Retinal pigment epithelial cell (primary cell): Measurements from ENCODE around the gene SSH2.

Experiments
- DNase-seq: peaks from one replicate; pipeline ENCODE4 v3.0.0-alpha.2; 2010; ENCODE audit warnings: low read depth
- H3K4me3 ChIP-seq: 2 replicates; pipeline ENCODE4 v1.5.1; 2011; ENCODE audit warnings: mild to moderate bottlenecking, low read length, control low read depth, moderate library complexity
- TF ChIP-seq, protein P1 (sequence below): conservative IDR thresholded peaks from 2 replicates; pipeline ENCODE4 v1.5.1; 2011; ENCODE audit warnings: low read depth, low read length, control low read depth, inconsistent platforms

Gene SSH2

DNA sequence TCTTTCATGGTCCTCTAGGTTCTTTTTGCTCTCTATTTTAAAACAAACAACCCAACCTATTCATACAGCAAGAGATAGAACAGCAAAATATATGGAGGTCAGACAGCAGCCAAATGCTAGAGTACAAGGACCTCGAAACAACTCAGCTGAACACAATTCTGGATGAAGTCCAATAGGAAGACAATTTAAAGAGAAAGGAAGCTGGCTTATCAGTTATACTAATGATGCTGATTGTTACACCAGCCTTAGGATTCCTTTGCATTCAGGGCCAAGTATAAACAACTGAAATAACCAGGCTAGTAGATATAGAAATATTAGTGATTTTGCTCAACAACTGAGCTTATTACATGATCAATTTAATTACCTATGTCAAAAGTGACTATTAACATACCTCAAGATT lies 2.5 kb downstream of the SSH2 start:
- H3K4me3 ChIP-seq = no peak overlapping the region
- DNase-seq = no peak
- TF ChIP-seq, protein P1, sequence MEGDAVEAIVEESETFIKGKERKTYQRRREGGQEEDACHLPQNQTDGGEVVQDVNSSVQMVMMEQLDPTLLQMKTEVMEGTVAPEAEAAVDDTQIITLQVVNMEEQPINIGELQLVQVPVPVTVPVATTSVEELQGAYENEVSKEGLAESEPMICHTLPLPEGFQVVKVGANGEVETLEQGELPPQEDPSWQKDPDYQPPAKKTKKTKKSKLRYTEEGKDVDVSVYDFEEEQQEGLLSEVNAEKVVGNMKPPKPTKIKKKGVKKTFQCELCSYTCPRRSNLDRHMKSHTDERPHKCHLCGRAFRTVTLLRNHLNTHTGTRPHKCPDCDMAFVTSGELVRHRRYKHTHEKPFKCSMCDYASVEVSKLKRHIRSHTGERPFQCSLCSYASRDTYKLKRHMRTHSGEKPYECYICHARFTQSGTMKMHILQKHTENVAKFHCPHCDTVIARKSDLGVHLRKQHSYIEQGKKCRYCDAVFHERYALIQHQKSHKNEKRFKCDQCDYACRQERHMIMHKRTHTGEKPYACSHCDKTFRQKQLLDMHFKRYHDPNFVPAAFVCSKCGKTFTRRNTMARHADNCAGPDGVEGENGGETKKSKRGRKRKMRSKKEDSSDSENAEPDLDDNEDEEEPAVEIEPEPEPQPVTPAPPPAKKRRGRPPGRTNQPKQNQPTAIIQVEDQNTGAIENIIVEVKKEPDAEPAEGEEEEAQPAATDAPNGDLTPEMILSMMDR = no peak

DNA sequence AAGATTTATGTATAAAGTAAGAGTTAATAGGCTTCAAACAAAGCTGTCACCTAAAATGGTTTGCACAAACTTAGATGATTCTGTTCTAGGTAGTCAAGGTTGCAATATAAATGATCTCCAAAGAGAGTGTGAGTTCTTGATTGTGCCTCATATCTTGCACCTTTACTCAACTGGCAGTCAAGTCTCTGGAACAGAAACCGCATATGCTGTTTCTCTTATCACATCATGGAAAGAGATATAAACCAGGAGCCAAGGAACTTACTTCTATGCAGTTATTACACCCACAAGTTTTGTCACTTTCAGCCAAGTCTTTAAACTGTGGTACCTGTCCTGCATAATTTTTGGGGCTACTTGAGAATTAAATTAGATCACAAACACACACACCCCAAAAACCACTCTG lies 5.2 kb downstream of the SSH2 start:
- no peak for DNase-seq
- TF ChIP-seq, protein P1 = no peak
- no peak overlapping the region for H3K4me3 ChIP-seq

DNA sequence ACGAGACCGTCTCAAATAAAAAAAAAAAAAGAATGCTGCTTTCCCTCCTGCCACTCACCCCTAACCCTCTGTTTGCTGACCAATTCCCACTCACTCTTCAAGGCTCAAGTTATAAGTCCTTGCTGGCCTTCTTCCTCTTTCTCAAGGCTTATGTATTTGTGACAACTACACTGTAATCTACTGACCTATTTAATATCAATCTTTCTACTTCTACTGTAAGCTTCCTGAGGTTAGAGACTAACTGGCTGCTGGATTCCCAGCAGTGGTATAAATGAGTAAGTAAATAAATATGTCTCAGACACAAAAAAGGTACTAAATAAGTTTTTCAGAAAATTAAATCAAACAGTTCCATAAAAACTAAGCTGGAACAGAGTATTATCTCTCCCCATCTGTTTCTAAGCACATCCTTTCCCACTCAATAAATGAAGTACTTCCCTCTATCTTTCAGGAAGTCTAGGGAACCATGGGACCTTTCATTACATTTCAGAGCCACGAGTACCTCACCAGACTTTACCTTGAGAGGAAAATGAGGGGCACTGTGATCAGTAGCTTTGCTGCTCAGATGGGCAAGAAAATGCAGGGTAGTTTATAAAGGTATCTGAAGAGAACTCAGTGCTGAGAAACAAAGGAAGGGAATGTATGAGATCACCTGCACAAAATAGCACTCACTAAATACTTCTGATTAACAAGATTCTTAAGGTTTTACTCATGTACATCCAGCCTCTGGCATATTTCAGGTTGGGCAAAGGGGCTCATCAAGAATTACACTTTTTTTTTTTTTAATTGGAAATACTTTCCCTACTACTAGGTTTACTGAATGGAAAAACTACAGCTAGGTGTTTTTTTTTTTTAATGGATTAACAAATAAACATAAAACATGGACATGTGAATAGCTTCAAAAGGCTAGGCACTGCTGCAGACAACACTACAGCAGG lies 10.8 kb downstream of the SSH2 start:
- H3K4me3 ChIP-seq = no peak overlapping the region
- DNase-seq = no peak
- TF ChIP-seq, protein P1 = no peak

DNA sequence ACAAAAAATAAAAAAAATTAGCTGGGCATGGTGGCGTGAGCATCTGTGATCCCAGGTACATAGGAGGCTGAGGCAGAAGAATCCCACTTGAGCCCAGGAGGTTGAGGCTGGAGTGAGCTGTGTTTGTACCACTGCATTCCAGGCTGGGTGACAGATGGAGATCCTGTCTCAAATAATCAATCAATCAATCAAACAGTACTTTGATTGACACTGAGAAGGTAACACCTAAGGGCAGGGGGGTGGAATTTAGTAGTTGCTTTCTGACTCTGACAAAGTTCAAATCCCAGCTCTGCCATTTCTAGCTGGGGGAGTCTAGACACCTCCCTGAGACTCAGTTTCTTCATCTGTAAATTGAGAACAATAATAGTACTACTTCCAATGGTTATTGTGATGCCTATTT lies 12.0 kb downstream of the SSH2 start:
- no peak overlapping the region for H3K4me3 ChIP-seq
- TF ChIP-seq, protein P1 = no peak
- DNase-seq = no peak

DNA sequence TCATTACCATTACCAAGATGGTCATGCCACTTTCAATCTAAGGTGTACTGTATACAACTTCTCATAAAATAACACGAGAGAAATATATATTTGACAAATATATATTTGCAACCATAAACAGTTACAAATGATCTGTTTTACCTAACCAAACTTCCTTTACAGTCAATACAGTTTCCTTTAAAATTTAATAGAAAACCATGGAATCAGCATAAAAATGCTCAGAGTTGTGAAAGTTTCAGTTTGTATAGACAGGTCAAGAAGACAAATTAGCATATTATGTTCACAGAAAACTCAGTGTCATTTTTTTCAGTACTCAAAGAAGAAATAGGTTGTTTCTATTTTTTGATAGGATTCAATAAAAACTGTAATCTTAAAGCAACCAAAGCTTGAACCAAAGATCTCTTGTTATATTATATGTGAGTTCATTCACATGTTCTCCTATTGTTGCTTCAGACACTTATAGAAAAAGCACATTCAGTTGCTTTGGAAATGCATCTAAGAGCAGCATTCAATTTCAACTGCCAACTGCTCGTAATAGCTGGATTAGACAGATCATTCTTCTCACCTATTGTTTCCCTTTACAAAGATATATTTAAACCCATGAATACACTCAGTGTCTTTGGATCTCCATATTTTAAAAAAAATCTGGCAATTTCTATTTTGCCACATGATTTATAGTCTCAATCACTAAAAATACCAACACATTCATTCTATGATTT lies 15.1 kb downstream of the SSH2 start:
- DNase-seq = no peak
- TF ChIP-seq, protein P1 = no peak
- no peak overlapping the region for H3K4me3 ChIP-seq

DNA sequence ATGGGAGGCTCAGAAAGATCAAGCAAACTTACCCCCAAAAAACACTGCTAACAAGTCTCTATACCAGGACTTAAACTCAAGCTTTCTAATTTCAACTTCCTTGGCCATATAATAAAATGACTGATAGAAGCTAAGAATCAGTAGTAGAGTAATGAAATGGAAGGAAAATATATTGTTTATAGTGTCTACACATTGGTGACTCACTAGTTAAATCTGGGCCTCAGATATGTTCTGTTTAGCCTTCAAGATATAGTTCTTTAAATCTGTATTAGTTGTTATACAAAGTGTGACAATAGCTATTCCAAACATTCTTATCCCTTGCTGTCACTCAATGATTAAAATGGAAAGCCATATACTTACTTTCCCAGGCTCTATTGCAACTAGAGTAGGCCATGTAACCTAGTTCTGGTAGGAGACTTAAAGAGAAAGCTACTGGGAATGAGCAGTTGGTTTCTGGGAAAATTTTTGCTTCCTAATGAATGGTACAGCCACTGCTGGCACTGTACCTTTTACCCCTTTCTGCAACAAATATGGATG lies 18.3 kb downstream of the SSH2 start:
- TF ChIP-seq, protein P1 = no peak
- H3K4me3 ChIP-seq = no peak overlapping the region
- DNase-seq = no peak
